ENCODE results near the gene EIF2AK3. TPM values are rescaled to one million over a fixed set of nuclear protein-coding genes. Genes with fewer than 3 reads are reported as not detected.

EIF2AK3 gene
- total and polyA plus RNA-seq, 2 of the 8 experiments (the other 6 are each of a cell fraction or from before 2014, with no cell fraction given) = 5.8 to 22.8 TPM

- Histone ChIP-seq H3K36me3 (ENCODE audit: control insufficient read depth in 2 of 4, insufficient read depth in 4 of 4, low read length in 3 of 4) (0 out of 8 replicates have a peak, but pooled peaks cover 0 to 3% (median 0%) of the 10 kb centered on the region in 4 experiments), H3K23me2 (ENCODE audit: low read depth, low read length) (no peaks in the 10 kb centered on the region), H3K9ac (replicated peaks in 1 of 4; ENCODE audit: extremely low read depth in 1 of 4, low read depth in 3 of 4, low read length in 3 of 4) (no peak overlapping the region), H3K79me2 (ENCODE audit: control insufficient read depth in 1 of 2, insufficient read depth in 2 of 2, low read length in 2 of 2) (peaks cover 0 to 24% of the 10 kb centered on the region in 2 experiments; a peak in 2 of 4 replicates), H3K14ac (ENCODE audit: insufficient read length) (no peak overlapping the region), H2BK12ac (ENCODE audit: low read depth, low read length) (no peak overlapping the region), H3K4me2 (ENCODE audit: insufficient read depth in 1 of 2, low read depth in 2 of 2, low read length in 2 of 2) (no peak overlapping the region), H3K56ac (replicated peaks; ENCODE audit: insufficient read length, low read depth, low read length) (no peak overlapping the region), H2AFZ (ENCODE audit: low read length) (no peak overlapping the region), H3K27ac (ENCODE audit: low read depth, low read length) (no peak overlapping the region), H4K5ac (ENCODE audit: insufficient read length, low read depth, low read length) (no peak overlapping the region), H2BK5ac (ENCODE audit: low read depth, low read length) (no peak overlapping the region), H2AK5ac (ENCODE audit: low read depth, low read length) (no peak overlapping the region), H3K23ac (ENCODE audit: insufficient read length) (no peak overlapping the region), H4K20me1 (replicated peaks in 1 of 2; ENCODE audit: control insufficient read depth in 1 of 2, insufficient read depth in 2 of 2, low read length in 2 of 2) (no peaks in the 10 kb centered on the region), H4K91ac (replicated peaks; ENCODE audit: insufficient read length, low read length) (no peak overlapping the region), H2BK15ac (ENCODE audit: low read length) (no peak overlapping the region), H4K8ac (ENCODE audit: extremely low read depth, insufficient read depth, low read length) (no peak overlapping the region), H3K27me3 (replicated peaks in 1 of 4; ENCODE audit: control insufficient read depth in 3 of 4, extremely low read depth in 1 of 4, insufficient read depth in 3 of 4, low read length in 3 of 4) (no peaks in the 10 kb centered on the region), H3K4ac (replicated peaks; ENCODE audit: insufficient read length, low read depth, low read length) (no peak overlapping the region), H2BK120ac (replicated peaks; ENCODE audit: low read depth, low read length) (no peak overlapping the region), H3K4me1 (replicated peaks in 1 of 4; ENCODE audit: control insufficient read depth in 3 of 4, insufficient read depth in 4 of 4, low read length in 3 of 4) (peaks cover 0 to 4% (median 2%) of the 10 kb centered on the region in 4 experiments; a peak in 3 of 7 replicates), H3K4me3 (ENCODE audit: extremely low read depth in 1 of 4, insufficient read depth in 2 of 4, low read depth in 3 of 4, low read length in 4 of 4) (no peak overlapping the region), H3K79me1 (ENCODE audit: low read depth, low read length) (no peaks in the 10 kb centered on the region), H3K18ac (ENCODE audit: extremely low read depth, low read length) (no peak overlapping the region), H3K9me3 (ENCODE audit: insufficient read depth in 2 of 2, low read depth in 1 of 2, low read length in 1 of 2) (no peaks in the 10 kb centered on the region), H2BK20ac (ENCODE audit: low read length) (no peak overlapping the region)
- DNase-seq (ENCODE audit: low read depth in 1 of 2, low spot score in 2 of 2) (no peak), FAIRE-seq (no peak)
- POLR2A ChIA-PET (ENCODE audit: partially characterized antibody) = interaction anchor here (1.3 to 2.1 kb wide), 2 partner anchors 12 to 21 kb away, joined by 3 to 7 read pairs; partner anchors contain the start of gene EIF2AK3
- TF ChIP-seq KDM5A (IDR thresholded peaks at IDR 0.05; ENCODE audit: low read length) (no peak), CTBP2 (IDR thresholded peaks at IDR 0.05; ENCODE audit: borderline replicate concordance, insufficient read depth, insufficient read length, low read length) (no peak), JUND (IDR thresholded peaks at IDR 0.05; ENCODE audit: low read length) (no peak), SIX5 (IDR thresholded peaks at IDR 0.05; ENCODE audit: low read depth, low read length) (no peak), NRF1 (IDR thresholded peaks at IDR 0.05; ENCODE audit: low read depth, low read length) (no peak), BACH1 (IDR thresholded peaks at IDR 0.05; ENCODE audit: low read length) (no peak), EZH2 (IDR thresholded peaks at IDR 0.05; ENCODE audit: low read depth, low read length, severe bottlenecking) (no peak)
- TF ChIP-seq, protein P1, sequence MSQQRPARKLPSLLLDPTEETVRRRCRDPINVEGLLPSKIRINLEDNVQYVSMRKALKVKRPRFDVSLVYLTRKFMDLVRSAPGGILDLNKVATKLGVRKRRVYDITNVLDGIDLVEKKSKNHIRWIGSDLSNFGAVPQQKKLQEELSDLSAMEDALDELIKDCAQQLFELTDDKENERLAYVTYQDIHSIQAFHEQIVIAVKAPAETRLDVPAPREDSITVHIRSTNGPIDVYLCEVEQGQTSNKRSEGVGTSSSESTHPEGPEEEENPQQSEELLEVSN (IDR thresholded peaks at IDR 0.05) = no peak
- 90% methylated on average over 3 of the region's 3 CpGs; no CpG with 5 or more reads in 1 of the 2 experiments for WGBS, 2 experiments (ENCODE audit: extremely low coverage in 1 of 2, insufficient coverage in 1 of 2, insufficient read length in 1 of 2, insufficient replicate concordance in 2 of 2, low coverage in 1 of 2, low lambda C conversion rate in 2 of 2, missing lambda C conversion rate in 1 of 2)
- CTCF ChIA-PET (ENCODE audit: partially characterized antibody) = interaction anchor here (0.7 to 3.2 kb wide), 6 partner anchors 12 to 152 kb away, joined by 3 to 17 read pairs (median 4); no protein-coding TSS in a partner anchor
Measured at GRCh38 chr2:88606371-88607030, 20.8 kb downstream of the EIF2AK3 start.

Measured in H1 (cell line).